Activated gamma-delta T cell treated with anti-CD3 and anti-CD28 coated beads, Interleukin-2, amount 50 U/mL, for 16 hours (primary cell): Measurements from ENCODE around the gene CD68.

Experiments
- DNase-seq: peaks from one replicate; pipeline ENCODE4 v3.0.0-alpha.2; 2020; ENCODE audit warnings: low read depth

The CD68 gene

DNA sequence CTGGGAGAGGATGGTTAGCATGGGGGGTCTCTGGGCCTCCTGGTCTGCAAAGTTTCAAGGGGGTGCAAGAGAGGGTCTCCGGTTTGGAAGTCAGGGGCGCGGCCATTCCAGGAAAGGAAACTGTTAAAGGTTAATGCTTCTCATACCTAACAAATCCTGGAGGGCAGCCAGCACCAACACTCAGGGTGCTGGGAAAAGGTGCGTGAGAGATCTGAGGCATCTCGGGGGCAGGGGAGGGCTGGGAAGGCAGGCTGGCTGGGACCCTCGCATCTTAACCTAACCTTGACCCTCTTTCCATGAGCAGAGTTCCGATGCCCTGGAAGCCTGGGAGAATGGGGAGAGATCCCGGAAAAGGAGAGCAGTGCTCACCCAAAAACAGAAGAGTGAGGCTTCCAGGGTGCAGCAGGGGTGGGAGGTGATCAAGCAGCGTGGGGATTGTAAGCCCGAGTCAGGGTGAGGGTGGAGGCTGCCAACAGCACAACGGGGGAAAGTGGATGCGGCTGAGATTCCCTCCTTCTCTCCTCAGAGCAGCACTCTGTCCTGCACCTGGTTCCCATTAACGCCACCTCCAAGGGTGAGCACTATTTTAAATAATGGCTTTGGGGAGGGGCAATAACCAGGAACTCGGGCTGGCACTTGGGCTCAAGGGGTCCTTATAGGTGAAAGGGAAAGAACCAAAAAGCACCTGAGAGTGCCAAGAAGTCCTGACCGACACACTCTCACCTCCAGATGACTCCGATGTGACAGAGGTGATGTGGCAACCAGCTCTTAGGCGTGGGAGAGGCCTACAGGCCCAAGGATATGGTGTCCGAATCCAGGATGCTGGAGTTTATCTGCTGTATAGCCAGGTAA lies 19.9 kb upstream of the CD68 start:
- DNase-seq: no peak

DNA sequence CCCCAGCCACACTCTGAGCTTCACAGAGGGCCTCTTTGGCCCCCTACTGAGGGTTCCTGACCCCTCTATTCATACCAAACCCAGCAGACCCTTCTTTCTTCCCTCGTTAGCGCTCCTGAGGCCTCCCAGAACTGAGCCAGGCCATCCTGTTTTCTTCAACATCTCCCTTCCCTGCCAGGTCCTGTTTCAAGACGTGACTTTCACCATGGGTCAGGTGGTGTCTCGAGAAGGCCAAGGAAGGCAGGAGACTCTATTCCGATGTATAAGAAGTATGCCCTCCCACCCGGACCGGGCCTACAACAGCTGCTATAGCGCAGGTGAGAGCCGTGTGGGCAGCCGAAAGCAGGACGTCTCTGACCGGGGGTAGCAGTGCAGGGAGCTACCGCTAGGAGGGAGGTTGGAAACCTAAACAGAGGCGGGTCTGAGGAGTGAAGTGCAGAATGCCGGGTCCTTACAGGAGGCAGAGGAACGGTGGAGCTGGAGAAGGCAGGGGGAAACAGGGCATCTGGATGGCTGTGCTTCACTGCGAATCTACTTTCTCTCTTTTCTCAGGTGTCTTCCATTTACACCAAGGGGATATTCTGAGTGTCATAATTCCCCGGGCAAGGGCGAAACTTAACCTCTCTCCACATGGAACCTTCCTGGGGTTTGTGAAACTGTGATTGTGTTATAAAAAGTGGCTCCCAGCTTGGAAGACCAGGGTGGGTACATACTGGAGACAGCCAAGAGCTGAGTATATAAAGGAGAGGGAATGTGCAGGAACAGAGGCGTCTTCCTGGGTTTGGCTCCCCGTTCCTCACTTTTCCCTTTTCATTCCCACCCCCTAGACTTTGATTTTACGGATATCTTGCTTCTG lies 19.0 kb upstream of the CD68 start:
- peak; percentile 42 for DNase-seq

DNA sequence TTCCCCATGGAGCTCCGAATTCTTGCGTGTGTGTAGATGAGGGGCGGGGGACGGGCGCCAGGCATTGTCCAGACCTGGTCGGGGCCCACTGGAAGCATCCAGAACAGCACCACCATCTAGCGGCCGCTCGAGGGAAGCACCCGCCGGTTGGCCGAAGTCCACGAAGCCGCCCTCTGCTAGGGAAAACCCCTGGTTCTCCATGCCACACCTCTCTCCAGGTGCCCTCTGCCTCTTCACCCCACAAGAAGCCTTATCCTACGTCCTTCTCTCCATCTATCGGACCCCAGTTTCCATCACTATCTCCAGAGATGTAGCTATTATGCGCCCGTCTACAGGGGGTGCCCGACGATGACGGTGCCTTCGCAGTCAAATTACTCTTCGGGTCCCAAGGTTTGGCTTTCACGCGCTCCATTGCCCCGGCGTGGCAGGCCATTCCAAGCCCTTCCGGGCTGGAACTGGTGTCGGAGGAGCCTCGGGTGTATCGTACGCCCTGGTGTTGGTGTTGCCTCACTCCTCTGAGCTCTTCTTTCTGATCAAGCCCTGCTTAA lies 18.3 kb upstream of the CD68 start:
- peak; percentile 75 for DNase-seq

DNA sequence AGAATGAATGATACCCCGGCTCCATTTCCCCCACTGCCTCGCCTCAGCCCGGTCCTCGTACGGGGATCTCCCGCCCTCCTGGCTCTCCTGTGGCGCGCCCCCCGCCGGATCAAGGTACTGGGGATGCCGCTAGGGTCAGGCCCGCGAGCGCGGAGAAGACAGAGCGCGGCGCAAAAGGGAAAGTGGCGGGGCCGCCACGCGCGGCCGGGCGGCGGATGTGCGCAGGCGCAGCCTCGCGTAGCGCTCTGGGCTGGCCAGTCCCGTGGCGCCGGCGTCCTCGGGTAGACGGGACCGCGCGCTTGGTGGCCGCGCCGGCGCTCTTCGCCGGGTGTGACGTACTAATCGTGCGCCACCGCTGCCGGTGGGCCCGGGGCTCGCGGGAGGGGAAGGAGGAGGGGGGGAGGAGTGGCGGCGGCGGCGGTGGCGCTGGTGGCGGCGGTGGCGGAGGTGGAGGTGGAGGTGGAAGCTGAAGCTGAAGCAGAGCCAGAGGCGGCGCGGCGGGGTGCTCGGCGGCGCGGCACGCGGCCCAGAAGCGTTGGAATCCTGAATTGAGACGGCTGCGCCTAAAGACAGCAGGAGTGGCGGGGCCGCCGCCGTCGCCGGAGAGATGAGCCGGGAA lies 17.7 kb upstream of the CD68 start, which contains the start of gene SENP3:
SENP3 (plus strand) TSS at position 331 of the 619 bp plus-strand sequence. CDS start 1,158 bp downstream, outside the sequence.
- peak; percentile 80 for DNase-seq

DNA sequence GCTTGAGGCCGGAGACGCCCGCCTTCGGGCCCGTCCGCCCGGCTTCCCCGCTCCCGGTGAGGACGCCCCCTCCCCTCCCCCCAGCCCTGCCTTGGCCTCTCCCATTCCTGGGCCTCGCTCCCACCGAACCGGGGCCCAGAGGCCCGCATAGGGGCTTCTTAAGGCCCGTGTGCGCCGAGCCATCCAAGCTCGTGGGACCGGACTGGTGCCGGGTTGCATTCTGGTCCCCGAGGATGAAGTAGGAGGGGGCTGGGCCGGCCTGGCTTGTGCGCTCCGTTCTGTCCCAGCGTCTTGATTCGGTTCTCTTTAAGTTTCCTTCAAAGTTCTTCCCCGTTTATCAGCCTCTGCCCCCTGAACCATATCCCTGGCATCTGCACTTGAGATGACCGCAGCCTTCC lies 17.2 kb upstream of the CD68 start:
- no peak for DNase-seq

DNA sequence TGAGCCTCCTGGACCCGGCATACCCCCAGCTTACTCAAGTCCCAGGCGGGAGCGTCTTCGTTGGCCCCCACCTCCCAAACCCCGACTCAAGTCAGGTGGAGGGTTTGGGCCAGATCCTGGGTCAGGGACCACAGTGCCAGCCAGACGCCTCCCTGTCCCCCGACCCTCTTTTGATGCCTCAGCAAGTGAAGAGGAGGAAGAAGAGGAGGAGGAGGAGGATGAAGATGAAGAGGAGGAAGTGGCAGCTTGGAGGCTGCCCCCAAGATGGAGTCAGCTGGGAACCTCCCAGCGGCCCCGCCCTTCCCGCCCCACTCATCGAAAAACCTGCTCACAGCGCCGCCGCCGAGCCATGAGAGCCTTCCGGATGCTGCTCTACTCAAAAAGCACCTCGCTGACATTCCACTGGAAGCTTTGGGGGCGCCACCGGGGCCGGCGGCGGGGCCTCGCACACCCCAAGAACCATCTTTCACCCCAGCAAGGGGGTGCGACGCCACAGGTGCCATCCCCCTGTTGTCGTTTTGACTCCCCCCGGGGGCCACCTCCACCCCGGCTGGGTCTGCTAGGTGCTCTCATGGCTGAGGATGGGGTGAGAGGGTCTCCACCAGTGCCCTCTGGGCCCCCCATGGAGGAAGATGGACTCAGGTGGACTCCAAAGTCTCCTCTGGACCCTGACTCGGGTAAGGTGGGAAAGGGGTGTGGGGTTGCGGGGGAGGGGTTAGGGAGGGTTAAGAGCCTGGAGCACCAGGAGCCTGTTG lies 16.1 kb upstream of the CD68 start:
- no peak for DNase-seq

DNA sequence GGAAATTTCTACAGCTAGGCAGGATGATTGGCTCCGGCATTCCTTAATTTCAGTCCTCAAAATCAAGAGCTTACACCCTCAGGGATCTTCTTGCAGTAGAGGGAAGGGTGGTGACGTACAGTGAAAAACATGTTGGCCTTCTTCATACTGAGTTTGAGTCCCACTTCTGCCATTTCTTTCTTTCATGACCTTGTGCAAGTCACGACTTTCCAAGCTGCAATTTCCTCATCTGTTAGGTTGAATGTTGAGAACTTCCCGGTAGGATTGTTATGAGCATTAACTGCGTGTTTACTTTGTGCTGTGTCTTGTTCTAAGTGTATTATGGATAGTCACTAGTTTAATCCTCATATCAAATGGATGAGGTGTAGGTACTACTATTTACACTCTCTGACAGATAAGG lies 9.9 kb upstream of the CD68 start:
- DNase-seq: no peak

DNA sequence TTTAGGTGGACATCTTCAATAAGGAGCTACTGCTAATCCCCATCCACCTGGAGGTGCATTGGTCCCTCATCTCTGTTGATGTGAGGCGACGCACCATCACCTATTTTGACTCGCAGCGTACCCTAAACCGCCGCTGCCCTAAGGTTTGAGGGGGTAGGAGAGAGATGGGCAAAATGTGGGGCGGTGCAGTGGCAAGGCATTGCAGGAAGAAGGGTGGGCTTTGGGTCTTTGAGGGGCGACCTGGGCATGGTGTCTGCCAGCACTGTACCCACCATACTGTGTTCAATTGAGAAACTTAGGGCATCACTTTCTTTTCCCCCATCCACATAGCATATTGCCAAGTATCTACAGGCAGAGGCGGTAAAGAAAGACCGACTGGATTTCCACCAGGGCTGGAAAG lies 9.1 kb upstream of the CD68 start:
- DNase-seq: no peak

DNA sequence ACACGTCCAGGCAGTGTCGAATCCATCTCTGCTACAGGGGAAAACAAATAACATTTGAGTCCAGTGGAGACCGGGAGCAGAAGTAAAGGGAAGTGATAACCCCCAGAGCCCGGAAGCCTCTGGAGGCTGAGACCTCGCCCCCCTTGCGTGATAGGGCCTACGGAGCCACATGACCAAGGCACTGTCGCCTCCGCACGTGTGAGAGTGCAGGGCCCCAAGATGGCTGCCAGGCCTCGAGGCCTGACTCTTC lies 7.2 kb upstream of the CD68 start:
- DNase-seq: no peak

DNA sequence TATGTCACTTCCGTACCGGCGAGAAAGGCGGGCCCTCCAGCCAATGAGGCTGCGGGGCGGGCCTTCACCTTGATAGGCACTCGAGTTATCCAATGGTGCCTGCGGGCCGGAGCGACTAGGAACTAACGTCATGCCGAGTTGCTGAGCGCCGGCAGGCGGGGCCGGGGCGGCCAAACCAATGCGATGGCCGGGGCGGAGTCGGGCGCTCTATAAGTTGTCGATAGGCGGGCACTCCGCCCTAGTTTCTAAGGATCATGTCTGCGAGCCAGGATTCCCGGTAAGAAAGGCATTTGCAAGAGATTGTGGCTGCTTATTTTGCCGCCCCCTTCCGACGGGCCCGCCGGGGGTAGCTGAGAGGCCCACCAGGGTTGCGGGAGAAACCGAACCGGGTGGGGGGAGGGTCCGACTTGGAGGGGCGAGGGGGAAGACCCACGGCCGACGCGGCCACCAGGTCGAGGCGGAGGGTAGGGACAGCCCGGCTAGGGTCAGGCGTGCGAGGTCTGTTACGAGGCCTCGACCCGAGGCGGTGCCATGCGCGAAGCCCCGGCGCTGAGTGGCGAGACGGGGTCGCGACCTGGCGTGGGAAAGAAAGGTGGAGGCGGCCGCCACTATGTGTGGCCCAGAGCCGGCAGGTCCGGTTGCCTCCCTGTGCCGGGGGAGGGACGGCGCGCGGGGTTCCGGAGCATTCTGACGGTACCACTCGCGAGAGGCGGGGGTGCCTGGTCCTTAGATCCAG lies 6.7 kb upstream of the CD68 start:
- peak; percentile 98 for DNase-seq

DNA sequence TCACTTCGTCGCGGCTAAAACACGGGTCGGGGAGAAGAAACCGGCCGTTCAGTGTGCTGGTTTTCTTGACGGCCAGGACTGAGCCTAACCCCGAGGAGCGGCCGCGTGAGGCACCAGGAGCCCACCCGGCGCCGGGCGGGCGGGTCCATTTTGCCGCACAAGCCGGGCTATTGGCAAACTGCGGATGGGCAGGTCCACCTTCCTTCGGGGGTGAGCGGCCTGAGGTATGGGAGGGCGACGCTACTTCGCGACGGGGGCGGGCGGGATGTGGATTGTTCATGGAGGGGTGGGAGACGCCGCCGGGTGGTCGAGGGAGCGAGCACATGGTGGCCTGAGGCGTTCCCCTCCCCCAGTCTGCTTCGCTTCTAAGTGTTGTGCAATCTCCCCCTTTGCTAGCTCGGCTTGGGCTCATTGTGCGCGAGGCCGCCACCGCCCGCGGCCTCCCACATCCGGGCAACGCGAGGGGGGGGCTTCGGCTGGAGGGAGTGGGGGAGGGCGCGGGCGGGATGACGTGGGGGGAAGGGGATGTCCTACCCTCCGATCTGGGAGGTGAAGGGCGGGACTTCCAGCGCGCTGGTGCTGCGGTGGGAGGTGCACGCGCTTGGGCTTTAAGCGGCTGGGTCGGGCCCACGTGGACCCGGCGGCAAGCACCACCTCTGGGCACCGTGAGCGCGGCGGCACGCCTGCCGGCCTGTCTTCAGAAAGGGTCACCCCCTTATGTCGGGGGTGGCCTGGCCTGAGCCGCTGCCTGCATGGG lies 5.9 kb upstream of the CD68 start:
- peak; percentile 88 for DNase-seq

DNA sequence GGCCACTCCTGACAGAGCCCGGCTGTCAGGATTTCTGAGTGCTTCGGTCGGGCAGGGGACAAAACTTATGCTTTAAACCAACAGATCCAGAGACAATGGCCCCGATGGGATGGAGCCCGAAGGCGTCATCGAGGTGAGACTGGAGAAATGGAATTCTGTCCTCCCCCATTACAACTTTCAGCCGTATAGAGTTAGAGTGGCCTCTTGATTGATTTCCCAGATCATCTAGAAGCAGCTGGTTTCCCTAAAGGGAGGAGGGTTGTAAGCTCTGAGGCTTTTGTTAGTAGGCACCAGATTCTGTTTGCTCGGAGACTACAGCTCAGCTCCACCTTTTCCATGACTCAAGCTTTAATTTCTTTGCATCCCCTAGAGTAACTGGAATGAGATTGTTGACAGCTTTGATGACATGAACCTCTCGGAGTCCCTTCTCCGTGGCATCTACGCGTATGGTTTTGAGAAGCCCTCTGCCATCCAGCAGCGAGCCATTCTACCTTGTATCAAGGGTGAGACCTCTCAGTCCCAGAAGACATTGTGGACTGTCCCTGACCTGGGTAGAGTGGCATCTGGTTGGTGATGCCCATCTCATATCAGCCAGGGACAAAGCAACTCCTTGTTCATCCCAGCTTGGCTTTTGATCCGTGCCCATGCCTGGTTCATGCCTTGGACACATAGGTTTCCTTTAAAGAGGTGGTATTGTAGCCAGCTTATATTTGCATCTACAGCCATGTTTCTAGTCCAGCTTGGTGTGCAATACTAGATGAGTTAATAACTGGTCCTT lies 5.1 kb upstream of the CD68 start:
- no peak for DNase-seq

DNA sequence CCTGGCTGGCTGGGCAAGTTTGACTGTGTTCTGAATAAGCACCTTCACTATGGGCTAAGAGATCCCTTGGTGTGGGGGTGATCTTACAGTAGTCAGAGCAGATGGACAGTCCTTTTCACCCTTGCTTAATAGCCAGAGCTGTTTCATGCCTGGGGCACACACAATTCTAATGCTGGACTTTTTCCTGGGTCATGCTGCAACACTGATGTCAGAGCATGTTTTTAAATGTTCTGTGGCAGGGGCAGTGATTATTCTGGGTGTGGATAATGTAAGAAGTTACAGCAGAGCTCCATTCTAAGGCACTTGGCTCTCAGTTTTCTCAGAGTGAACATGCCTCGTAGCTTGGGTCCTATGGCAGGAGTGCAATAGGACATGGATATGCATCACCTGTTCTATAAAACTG lies 4.0 kb upstream of the CD68 start:
- no peak for DNase-seq

DNA sequence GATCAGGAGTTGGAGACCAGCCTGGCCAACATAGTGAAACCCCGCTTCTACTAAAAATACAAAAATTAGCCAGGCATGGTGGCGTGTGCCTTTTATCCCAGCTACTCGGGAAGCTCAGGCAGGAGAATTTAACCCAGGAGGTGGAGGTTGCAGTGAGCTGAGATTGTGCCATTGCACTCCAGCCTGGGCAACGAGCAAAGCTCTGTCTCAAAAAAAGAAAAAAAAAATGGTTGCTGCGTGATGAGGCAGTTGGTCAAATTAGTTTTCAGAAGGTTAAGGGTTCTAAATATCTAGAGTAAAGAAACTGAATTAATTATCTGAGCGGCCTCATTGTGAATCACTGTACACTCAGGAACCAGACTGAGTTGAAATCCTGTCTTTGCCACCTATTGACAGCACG lies 3.5 kb upstream of the CD68 start:
- no peak for DNase-seq

DNA sequence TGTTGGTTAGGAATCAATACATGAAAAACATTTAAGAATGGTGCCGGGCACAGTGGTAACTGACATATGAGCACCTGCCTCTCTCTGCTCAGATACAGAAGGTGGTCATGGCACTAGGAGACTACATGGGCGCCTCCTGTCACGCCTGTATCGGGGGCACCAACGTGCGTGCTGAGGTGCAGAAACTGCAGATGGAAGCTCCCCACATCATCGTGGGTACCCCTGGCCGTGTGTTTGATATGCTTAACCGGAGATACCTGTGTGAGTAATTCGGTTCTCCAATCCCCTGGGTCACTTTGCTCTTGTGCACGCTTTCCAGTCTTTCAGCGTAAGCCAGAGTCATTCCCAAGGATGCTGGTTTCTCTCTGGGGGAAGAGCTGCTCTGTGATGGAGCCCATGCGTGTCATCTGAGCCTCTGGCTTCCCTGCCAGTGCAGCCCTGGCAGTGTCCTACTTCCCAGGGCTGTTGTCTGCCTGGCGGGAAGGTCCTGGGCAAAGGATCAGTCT lies 3.0 kb upstream of the CD68 start:
- no peak for DNase-seq

DNA sequence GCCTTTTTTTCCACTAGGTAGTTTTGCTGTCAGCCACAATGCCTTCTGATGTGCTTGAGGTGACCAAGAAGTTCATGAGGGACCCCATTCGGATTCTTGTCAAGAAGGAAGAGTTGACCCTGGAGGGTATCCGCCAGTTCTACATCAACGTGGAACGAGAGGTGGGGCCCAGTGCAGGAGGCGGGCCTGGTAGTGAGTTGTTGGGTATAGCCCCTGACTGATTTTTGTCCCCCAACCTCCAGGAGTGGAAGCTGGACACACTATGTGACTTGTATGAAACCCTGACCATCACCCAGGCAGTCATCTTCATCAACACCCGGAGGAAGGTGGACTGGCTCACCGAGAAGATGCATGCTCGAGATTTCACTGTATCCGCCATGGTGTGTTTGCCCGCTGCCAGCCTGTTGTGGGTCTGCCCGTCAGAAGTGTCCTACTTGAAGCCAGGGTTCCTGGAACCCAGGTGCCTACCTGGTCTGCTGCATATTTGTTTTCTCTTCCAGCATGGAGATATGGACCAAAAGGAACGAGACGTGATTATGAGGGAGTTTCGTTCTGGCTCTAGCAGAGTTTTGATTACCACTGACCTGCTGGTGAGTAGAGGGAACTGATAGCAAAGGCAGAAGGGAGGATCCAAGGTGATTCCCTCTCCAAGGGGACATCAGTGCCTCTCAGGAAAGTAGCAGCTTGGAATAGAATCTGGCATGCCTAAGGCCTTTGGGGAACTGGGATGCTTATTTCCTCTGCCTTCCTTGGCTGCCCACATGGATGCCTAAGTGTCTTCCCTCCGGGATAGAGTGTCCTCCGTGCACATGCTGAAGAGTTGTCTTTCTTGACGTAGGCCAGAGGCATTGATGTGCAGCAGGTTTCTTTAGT lies 1.9 kb upstream of the CD68 start:
- no peak for DNase-seq

DNA sequence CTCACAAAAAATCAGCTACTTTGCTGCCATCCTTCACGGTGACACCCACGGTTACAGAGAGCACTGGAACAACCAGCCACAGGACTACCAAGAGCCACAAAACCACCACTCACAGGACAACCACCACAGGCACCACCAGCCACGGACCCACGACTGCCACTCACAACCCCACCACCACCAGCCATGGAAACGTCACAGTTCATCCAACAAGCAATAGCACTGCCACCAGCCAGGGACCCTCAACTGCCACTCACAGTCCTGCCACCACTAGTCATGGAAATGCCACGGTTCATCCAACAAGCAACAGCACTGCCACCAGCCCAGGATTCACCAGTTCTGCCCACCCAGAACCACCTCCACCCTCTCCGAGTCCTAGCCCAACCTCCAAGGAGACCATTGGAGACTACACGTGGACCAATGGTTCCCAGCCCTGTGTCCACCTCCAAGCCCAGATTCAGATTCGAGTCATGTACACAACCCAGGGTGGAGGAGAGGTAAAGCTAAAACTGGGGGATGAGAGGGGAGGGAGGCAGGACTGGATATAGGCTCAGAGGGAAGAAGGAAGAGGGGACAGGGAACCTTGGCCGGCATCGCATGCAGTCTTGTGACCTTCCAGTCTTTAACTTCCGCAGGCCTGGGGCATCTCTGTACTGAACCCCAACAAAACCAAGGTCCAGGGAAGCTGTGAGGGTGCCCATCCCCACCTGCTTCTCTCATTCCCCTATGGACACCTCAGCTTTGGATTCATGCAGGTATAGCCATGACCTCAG lies 581 bp downstream of the CD68 start:
- DNase-seq: no peak
